ENCODE results near the gene SERPINA6.
"Not testable (repeated sequence)": the region's sequence is repeated elsewhere in the genome, so short reads cannot be mapped to it uniquely, and the experiment has no call there.

SERPINA6 gene

DNA sequence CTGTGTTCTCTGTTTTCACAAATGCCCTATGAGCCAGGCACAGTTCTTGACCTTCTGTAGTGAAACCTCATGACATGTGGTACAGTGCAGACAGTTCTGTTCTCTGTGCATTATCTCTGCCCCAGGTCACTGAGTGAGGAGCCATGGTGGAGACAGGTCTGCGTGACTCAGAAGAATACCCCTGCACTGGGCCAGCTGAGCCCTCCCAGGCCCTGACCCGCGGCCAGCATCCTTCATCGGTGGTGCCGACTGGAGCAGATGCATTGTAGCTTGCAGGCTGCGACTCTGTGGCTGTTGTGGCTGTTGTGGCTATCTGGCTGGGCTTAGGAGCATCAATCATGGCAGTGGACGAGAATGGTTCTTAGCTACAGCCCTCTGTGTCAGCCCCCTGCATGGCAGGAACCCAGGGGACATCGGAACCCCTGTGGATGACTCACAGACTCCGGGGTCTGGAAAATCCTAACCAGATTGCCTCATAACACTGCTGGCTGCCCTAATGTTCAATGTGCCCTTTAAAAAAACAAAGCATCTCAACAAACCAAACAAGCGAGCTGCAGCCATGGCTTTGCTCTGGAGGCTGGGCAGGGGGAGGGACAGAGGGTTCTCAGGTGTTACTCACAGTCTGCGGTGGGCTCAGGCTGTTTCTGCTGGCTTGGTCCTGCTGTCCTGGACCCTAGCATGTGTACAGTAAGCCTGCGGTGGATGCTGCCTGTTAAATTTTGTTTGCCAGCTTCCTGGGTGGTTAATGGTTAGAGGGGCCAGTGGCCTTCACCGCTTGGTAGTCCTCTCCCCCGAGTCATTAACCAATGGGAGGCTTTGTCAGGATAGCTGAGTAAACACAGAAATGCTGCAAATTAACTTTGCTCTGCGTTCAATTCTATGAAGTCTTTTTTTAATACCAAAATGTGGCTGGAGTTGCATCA is at the start of gene SERPINA6:
Gene SERPINA6 (minus strand): TSS at position 689 of the 923 bp plus-strand sequence. CDS start 8,688 bp downstream, outside the sequence.
- no peak for DNase-seq (ENCODE audit: low read depth, low spot score)

DNA sequence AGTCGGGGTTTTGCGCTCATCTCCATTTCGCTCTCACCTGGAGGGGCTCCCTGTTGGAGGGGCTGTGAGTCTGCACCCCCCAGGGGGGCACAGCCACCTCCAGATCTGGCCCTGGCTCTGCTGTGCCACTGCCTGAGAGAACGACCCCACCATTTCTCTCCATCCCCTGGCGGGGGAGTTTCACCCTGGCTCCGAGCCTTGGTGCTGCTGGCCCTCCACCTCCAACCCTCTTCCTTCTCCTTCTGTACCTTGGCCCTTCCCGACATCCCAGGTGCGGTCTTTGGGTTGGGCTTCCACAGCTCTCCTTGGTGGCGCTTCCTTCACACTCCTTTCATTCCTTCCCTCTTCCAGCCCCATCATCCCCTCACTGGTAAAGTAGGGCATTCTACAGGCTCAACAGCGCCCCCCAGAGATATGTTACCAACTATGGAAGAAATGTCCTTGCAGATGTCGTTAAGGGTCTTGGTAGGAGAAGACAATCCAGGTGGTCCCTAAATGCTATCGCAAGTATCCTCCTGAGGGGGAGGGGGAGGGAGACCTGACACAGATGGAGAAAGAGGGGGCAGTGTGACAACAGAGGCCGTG is 49.0 kb upstream of the SERPINA6 start:
- no peak for DNase-seq (ENCODE audit: low read depth, low spot score)

DNA sequence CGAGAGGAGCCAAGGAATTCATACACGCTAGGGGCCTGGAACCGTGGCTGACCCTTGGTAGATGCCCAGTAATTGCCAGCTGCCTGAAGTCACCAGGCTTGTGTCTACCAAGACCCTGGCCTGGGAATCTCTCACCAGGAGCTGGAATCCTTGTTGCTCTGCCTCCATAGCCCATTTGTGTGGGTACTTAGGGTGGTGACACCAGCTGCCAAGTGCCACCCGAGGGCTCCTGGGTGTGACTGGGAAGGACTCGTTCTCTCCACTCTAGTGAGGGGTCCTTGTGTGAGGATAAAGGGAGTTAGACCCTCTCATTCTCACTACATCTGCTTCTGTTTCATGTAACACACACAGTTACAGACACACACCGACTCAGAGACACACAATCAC is 47.4 kb upstream of the SERPINA6 start:
- DNase-seq (ENCODE audit: low read depth, low spot score), result no peak

- not testable (repeated sequence) for DNase-seq (ENCODE audit: low read depth, low spot score)
These were observed 46.8 kb upstream of the SERPINA6 start for GRCh38 chr14:94369766-94370523.

DNA sequence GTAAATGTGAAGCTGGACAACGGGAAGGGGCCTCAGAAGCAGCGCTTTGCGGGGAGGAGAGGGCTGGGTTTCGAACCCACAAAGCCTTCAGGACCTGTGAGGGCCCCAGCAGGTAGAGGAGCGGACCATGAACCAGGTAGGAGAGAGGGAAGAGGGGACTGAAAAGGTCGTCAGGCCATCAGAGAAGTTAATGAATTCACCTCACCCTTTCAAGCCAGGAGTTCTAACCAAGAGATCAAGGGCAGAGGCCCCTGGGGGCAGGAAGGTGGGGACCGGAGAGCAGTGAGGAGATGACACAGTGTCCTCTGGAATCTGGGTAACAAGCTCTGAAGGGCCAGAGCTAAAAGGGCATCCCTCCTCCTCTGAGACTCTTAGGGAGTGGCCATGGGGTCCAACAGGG is 45.8 kb upstream of the SERPINA6 start:
- DNase-seq (ENCODE audit: low read depth, low spot score), result no peak

GRCh38 chr14:94368243-94368590 is 45.1 kb upstream of the SERPINA6 start:
- no peak for DNase-seq (ENCODE audit: low read depth, low spot score)

DNA sequence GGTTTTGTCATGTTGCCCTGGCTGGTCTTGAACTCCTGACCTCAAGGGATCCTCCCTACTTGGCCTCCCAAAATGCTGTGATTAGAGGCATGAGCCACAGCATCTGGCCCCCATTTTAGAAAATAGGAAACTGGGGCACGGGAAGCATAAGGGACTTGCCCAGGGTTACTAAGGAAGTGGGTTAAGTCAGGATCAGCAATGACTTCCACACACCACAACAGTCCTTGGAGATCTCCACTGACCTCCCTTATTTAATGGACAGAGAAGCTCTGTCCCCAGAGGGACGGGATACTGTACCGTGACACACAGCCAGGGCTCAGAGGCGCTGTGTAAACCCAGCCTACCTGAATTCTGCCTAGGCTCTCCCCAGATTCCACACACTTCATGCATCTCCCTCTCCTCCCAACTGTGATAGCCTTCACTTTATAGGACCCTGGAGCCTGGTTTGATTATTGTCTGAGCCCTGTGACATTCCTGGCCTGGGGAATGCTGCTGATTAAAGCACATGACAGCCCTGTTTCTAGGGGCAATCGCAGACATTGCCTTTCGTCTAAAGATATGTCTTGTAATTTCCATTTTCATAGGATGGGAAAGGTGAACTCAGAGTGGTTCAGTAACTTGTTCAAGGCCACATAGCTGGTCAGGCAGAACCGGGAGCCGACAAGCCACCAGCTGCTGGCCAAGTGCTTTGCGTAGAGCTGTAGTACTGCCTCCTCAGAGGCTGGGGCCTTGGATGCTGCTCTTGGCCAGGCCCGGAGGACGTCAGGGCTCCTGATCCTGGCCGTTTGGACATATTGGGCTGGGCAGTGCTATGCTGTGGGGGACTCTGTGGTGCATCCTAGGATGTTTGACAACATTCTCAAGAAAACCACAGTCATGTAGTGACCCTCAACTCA is 44.5 kb upstream of the SERPINA6 start:
- no peak for DNase-seq (ENCODE audit: low read depth, low spot score)

DNA sequence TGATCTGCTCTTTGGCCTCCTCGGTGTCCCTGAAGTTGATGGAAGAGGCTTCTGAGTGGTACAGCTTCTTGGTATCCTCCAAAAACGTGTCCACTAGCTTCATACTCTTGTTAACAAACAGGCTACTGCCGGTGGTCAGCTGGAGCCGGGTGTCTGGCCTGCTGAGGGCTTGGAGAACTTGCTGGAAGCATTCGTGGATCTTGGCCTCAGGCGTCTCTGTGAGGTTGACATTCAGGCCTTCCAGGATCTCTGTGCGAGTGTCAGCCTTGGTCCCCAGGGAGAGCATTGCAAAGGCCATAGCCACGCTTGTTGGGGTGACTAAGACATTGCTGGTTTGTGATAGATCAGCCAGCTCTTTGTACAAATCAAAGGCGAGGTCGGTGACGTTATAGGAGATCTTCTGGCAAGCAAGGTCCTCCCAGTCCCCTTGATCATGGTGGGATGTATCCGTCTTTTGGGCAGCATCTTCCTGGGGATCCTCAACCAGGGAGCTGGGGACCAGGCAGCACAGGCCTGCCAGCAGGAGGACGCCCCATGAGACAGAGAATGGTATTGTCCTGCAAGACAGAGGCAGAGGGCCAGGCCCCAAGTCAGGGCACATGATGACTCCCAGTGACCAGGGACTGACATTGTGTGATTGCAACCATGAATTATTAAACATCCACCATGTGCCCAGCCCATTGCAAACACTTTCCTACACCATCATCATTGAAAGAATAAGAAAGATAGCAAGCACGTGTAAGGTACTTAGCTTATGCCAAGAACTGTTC is 43.2 kb upstream of the SERPINA6 start, which contains the start of gene SERPINA2:
Gene SERPINA2 (minus strand): TSS at position 553 of the 770 bp plus-strand sequence.
- DNase-seq (ENCODE audit: low read depth, low spot score), result no peak

GRCh38 chr14:94365624-94366023 is 42.5 kb upstream of the SERPINA6 start:
- no peak for DNase-seq (ENCODE audit: low read depth, low spot score)

DNA sequence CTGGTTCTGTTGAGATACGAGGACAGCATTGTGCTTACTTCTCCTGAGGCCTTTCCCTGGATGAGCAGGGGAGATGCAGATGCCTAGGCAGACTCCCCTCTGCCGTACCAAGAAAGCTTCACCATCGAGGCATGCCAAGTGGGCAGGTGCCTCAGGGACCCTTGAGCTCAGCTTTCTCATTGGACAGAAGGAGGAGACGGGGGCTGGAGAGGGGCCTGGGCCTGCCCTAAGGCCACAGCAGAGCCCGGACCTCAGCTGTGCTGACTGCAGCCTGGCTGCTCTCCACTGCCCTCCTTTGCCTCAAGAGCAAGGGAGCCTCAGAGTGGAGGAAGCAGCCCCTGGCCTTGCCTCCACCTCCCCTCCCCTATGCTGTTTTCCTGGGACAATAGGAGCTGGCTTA is 41.8 kb upstream of the SERPINA6 start:
- no peak for DNase-seq (ENCODE audit: low read depth, low spot score)

DNA sequence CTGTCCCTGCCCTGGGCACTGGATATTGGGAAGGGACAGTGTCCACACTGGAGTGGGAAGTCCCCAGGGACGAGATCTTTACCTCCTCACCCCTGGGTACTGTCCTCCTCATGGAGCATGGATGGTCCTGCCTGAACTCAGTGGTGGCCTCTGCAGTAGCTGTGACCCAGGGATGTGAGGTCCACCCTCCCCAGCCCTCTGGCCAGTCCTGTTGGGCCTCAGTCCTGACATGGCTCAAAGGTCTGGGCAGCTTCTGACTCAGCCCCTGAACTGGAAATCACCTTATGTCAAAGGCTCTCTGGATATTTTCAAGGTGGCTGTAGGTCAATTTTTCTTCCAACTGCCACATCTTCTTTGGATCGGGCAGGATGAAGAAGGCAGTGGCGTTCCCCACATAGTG is 40.9 kb upstream of the SERPINA6 start:
- DNase-seq (ENCODE audit: low read depth, low spot score), result no peak

- DNase-seq (ENCODE audit: low read depth, low spot score), result no peak
These were observed 40.1 kb upstream of the SERPINA6 start for GRCh38 chr14:94363151-94363624.

DNA sequence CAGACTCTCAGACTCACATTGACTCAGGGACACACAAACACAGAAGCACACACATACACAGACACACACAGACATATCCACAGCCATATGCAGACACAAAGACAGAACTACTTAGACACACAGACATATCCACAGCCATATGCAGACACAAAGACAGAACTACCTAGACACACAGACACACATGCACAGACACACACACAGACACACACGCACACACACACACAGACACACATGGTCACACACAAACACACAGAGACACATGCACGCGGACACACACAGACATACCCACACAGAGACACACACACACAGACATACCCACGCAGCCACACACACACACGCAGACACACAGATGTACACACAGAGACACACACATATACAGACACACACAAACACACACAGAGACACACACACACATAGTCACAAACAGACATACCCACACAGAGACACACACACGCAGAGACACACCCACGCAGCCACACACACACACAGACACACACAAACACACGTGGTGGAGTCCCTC is 39.5 kb upstream of the SERPINA6 start:
- no peak for DNase-seq (ENCODE audit: low read depth, low spot score)

- no peak for DNase-seq (ENCODE audit: low read depth, low spot score)
These were observed 38.5 kb upstream of the SERPINA6 start for GRCh38 chr14:94361682-94362081.

DNA sequence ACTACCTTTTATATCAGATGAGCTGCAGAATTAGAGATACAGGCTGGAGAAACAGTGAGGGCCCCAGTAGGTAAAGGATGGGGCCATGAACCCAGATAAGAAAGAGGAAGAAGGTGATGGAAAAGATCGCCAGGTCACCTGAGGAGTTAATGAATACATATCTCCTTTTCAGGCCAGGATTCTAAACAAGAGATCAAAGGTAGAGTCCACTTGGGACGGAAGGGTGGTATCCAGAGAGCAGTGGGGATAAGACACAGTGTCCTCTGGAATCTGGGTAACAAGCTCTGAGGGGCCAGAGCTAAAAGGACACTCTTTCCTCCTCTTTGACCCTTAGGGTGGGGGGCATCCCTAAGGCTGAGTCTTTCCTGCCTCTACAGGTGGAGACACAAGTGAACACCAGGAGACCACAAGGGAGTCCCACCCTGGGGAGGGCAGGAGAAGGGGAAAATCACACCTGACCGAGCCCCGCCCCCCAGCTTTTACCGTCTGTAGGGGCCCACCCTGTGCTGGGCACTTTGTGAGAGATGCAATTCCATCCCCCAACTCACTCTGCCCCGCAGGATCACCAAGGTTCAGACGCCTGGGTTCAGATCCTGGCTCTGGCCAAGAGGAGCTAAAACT is 37.9 kb upstream of the SERPINA6 start:
- no peak for DNase-seq (ENCODE audit: low read depth, low spot score)

DNA sequence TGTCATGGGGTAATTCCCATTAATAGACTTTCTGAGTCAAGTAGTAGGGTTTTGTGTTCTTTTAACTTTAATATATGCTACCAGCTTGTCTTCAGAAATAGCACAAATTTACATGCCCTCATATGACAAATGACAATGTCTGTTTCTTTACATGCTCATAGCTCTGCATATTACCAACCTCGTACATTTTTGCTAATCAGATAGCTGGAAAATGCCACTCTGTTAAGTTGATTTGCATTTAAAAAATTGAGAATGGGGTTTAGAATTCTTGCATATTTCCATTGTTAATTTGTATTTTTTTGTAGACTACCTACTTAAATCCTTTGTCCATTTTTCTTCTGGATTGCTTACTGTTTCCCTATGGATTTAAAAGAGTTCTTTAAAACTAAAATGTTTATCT is 34.0 kb upstream of the SERPINA6 start:
- DNase-seq (ENCODE audit: low read depth, low spot score), result no peak

- no peak for DNase-seq (ENCODE audit: low read depth, low spot score)
These were observed 33.4 kb upstream of the SERPINA6 start for GRCh38 chr14:94356379-94357056.

DNA sequence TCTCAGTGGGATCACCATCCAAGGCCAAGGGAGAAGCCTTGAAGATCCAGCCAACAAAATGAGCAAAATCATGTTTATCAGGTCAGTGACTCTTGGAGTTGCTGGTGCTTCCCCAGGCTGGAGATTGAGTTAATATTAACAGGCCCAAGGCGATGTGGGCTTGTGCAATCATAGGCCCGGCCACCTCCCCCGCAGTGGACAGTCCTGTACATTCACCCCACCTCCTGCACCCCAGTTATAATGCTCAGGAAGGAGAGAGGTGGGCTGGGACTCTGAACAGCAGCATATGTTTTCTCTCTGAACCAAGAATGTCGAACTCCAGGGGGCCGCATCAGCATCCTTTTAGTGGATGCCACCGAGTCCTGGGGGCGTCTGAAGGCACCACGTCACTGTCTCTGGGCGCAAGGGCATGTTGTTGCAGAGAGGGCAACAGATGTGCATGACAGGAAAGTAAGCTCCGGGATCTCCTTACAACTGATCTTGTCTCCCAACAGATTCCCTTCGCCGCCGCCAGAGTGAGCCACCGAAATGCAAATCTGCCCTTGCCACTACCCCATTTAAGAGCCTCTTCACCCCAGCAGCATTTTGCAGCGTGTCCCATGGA is 32.2 kb upstream of the SERPINA6 start:
- DNase-seq (ENCODE audit: low read depth, low spot score), result peak; percentile 75
